Measurements from ENCODE around the gene KRT10. TPM values are rescaled to one million over a fixed set of nuclear protein-coding genes. Genes with fewer than 3 reads are reported as not detected.

Gene KRT10
- polyA plus RNA-seq, 3 donors: 33.0 to 44.7 (median 41.0) TPM

Other genes starting within 250 kb of the KRT10 start
- gene SMARCE1, start 174.8 kb downstream of the KRT10 start, polyA plus RNA-seq (ENCODE audit: insufficient read length in 3 of 3): 100 to 1,000 TPM; 272 to 303 (median 302) TPM
- under 1 TPM in 2 of 3 donors, not detected in 1; 0.14 to 0.24 TPM for gene KRT222, start 157.4 kb downstream of the KRT10 start, polyA plus RNA-seq (ENCODE audit: insufficient read length in 3 of 3)
- gene KRT24, start 118.9 kb downstream of the KRT10 start, polyA plus RNA-seq (ENCODE audit: insufficient read length in 3 of 3): not detected
- under 1 TPM in 2 of 3 donors, not detected in 1; 0.07 TPM for gene KRT25, start 67.3 kb downstream of the KRT10 start, polyA plus RNA-seq (ENCODE audit: insufficient read length in 3 of 3)
- gene KRT26, start 50.4 kb downstream of the KRT10 start, polyA plus RNA-seq (ENCODE audit: insufficient read length in 3 of 3): not detected
- not detected for gene KRT27, start 40.1 kb downstream of the KRT10 start, polyA plus RNA-seq (ENCODE audit: insufficient read length in 3 of 3)
- gene KRT28, start 22.7 kb downstream of the KRT10 start, polyA plus RNA-seq (ENCODE audit: insufficient read length in 3 of 3): not detected
- gene KRT12, start 44.6 kb upstream of the KRT10 start, polyA plus RNA-seq (ENCODE audit: insufficient read length in 3 of 3): not detected
- under 1 TPM in 2 of 3 donors, not detected in 1; 0.17 to 0.37 TPM for gene KRT20, start 62.6 kb upstream of the KRT10 start, polyA plus RNA-seq (ENCODE audit: insufficient read length in 3 of 3)
- gene KRT23, start 115.0 kb upstream of the KRT10 start, polyA plus RNA-seq (ENCODE audit: insufficient read length in 3 of 3): 1 to 10 TPM in 2 of 3 donors, under 1 TPM in 1; 0.45 to 2.2 (median 2.0) TPM
- not detected for gene KRT39, start 144.3 kb upstream of the KRT10 start, polyA plus RNA-seq (ENCODE audit: insufficient read length in 3 of 3)
- gene KRT40, start 161.7 kb upstream of the KRT10 start, polyA plus RNA-seq (ENCODE audit: insufficient read length in 3 of 3): not detected
- gene KRTAP3-3, start 171.6 kb upstream of the KRT10 start, polyA plus RNA-seq (ENCODE audit: insufficient read length in 3 of 3): not detected
- gene KRTAP3-2, start 177.3 kb upstream of the KRT10 start, polyA plus RNA-seq (ENCODE audit: insufficient read length in 3 of 3): not detected
- not detected for gene KRTAP3-1, start 186.5 kb upstream of the KRT10 start, polyA plus RNA-seq (ENCODE audit: insufficient read length in 3 of 3)
- gene KRTAP1-5, start 204.6 kb upstream of the KRT10 start, polyA plus RNA-seq (ENCODE audit: insufficient read length in 3 of 3): not detected
- gene KRTAP1-4, start 207.6 kb upstream of the KRT10 start, polyA plus RNA-seq (ENCODE audit: insufficient read length in 3 of 3): not detected
- gene KRTAP1-3, start 212.3 kb upstream of the KRT10 start, polyA plus RNA-seq (ENCODE audit: insufficient read length in 3 of 3): not detected
- not detected for gene KRTAP1-1, start 218.8 kb upstream of the KRT10 start, polyA plus RNA-seq (ENCODE audit: insufficient read length in 3 of 3)
- not detected for gene KRTAP2-1, start 224.7 kb upstream of the KRT10 start, polyA plus RNA-seq (ENCODE audit: insufficient read length in 3 of 3)
- not detected for gene KRTAP2-2, start 232.6 kb upstream of the KRT10 start, polyA plus RNA-seq (ENCODE audit: insufficient read length in 3 of 3)
- not detected for gene KRTAP2-3, start 237.5 kb upstream of the KRT10 start, polyA plus RNA-seq (ENCODE audit: insufficient read length in 3 of 3)
- not detected for gene KRTAP2-4, start 243.3 kb upstream of the KRT10 start, polyA plus RNA-seq (ENCODE audit: insufficient read length in 3 of 3)

Measured in right renal cortex interstitium (tissue), 3 donors.